IPS DF 6.9 (cell line): ENCODE results near the gene DPP6.

Experiments used
- DNase-seq: peaks from one replicate; pipeline ENCODE4 v3.0.0-alpha.2; 2013; ENCODE audit warnings: low read depth, low spot score
- H3K27ac ChIP-seq: one replicate; pipeline ENCODE4 v1.5.1; 2013; ENCODE audit warnings: low read length, control low read depth
- H3K27me3 ChIP-seq: 2 replicates; pipeline ENCODE4 v1.6.1; 2013; ENCODE audit warnings: mild to moderate bottlenecking, low read length; ENCODE audit not compliant: control insufficient read depth, insufficient read depth
- H3K36me3 ChIP-seq: 2 replicates; pipeline ENCODE4 v1.6.1; 2013; ENCODE audit warnings: low read length; ENCODE audit not compliant: control insufficient read depth, insufficient read depth
- H3K4me1 ChIP-seq: 2 replicates; pipeline ENCODE4 v1.6.1; 2013; ENCODE audit warnings: low read length; ENCODE audit not compliant: control insufficient read depth, insufficient read depth
- H3K4me3 ChIP-seq: 2 replicates; pipeline ENCODE4 v1.5.1; 2013; ENCODE audit warnings: mild to moderate bottlenecking, low read length
- H3K9me3 ChIP-seq: 2 replicates; pipeline ENCODE4 v1.6.1; 2013; ENCODE audit warnings: low read length, inconsistent platforms; ENCODE audit not compliant: control insufficient read depth, insufficient read depth
- WGBS: extraction: QIAGEN DNeasy Blood & Tissue Kit; methylation state at CpG from one replicate; pipeline ENCODE4 v1.1.7; 2013; ENCODE audit warnings: mixed read lengths, missing lambda C conversion rate; ENCODE audit not compliant: insufficient read length, insufficient coverage; 5-methylcytosine and 5-hydroxymethylcytosine counted together

Gene DPP6

DNA sequence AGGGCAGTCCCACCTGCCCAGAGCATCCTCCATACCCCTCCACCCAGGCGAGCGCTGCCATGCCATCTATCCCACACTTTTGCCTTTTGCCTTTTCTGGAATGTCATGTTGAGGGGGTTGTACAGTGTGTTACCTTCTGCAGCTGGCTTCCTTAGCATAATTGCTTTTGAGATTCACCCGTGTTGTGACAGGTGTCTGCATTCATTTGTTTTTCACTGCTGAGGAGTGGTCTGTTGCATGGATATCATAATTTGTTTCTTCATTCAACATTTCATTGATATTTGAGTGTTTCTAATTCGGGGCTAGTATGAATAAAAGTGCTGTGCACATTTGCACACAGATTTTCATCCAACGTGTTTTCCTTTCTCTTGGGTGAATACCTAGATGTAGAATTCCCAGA, 596.8 kb downstream of the DPP6 start:
- H3K4me3 ChIP-seq = no peak overlapping the region
- H3K4me1 ChIP-seq = no peaks in the 10 kb centered on the region
- H3K27me3 ChIP-seq = no peaks in the 10 kb centered on the region
- H3K27ac ChIP-seq = no peak overlapping the region
- DNase-seq = no peak
- WGBS = no CpG with 5 or more reads among the region's 5 CpGs
- H3K36me3 ChIP-seq = no peaks in the 10 kb centered on the region
- H3K9me3 ChIP-seq = no peaks in the 10 kb centered on the region

DNA sequence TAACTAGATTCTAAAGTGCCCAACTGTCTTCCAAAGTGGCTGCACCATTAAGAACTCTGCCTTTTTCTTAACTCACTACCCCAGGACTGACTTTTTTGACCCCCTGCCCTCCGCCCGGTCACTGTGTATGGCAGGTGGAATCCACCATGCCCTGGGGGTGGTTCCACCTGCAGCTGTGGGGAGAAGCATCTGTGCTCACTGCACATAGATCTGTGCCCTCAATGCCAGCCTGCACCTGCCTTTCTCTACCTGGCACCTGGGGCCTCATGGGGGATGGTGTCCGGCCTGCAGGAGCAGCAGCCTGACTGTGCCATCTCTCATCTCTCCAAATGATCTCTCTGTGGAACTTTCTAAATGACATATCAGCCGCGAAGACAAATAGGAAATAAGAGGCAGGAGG, 597.2 kb downstream of the DPP6 start:
- Histone ChIP-seq H3K4me1 (no peaks in the 10 kb centered on the region), H3K4me3 (no peak overlapping the region), H3K27me3 (no peaks in the 10 kb centered on the region), H3K9me3 (no peaks in the 10 kb centered on the region), H3K27ac (no peak overlapping the region), H3K36me3 (no peaks in the 10 kb centered on the region)
- no CpG with 5 or more reads among the region's 5 CpGs for WGBS
- DNase-seq = no peak

DNA sequence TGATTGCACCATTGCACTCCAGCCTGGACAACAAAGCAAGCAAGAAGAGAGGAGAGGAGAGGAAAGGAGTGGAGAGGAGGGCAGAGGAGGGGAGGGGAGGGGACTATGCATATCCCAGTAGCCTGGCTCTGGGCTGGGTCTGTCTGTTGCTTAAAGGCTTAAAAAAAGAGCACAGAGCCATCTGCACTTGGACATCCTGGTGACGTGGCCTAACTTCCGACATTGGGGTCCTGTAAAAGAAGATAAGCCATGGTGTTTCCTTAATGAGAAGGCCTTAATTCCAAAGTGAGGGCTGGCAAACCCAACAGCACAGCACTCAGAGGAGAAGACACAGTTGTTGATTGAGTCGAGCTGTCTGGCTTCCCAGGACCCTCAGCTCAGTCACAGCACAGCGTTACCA, 598.1 kb downstream of the DPP6 start:
- Histone ChIP-seq H3K4me1 (no peaks in the 10 kb centered on the region), H3K27ac (no peak overlapping the region), H3K9me3 (no peaks in the 10 kb centered on the region), H3K36me3 (no peaks in the 10 kb centered on the region), H3K27me3 (no peaks in the 10 kb centered on the region), H3K4me3 (no peak overlapping the region)
- DNase-seq = no peak
- no CpG with 5 or more reads among the region's 4 CpGs for WGBS

DNA sequence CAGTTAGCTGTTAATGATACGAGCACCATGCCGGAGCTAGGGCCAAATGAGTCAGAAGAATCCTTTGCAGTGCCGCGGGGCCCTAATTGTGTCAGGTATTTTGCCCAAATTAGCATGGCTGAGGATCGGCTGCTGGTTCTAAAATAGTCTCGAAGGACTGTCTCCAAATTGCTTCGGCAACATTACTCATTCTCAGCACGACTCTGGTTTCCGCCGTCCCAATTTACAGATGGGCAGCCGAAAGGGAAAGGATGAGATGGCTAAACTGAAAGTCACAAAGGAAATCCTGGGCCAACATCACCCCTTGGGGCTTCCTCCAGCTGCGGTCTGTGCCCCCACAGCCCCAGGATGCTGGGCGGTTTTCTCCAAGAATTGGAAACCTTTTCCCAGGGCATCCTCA, 599.3 kb downstream of the DPP6 start:
- H3K9me3 ChIP-seq = no peaks in the 10 kb centered on the region
- no peak overlapping the region for H3K4me3 ChIP-seq
- H3K27me3 ChIP-seq = no peaks in the 10 kb centered on the region
- H3K27ac ChIP-seq = no peak overlapping the region
- no peaks in the 10 kb centered on the region for H3K4me1 ChIP-seq
- DNase-seq = no peak
- WGBS = no CpG with 5 or more reads among the region's 13 CpGs
- H3K36me3 ChIP-seq = no peaks in the 10 kb centered on the region

DNA sequence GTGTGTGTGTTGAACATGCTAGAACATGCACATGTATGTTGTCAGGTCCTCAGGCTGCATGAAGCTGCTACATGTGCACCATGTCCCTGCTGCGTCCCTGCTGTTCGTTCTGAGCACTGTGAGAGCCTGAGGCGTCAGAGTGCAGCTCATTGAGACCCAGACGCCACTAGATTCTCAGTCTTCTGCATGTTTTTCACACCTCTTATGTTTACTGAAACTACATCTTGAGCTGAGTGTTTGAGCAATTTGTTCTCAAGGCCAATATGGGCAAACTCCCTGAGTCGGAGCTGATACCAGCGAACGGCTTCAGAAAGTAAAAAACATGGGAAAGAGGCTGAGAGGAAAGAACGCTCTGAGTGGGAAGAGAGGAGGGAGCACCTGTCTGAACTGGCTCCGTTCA, 600.4 kb downstream of the DPP6 start:
- Histone ChIP-seq H3K27ac (no peak overlapping the region), H3K9me3 (no peaks in the 10 kb centered on the region), H3K36me3 (no peaks in the 10 kb centered on the region), H3K27me3 (no peaks in the 10 kb centered on the region), H3K4me1 (no peaks in the 10 kb centered on the region), H3K4me3 (no peak overlapping the region)
- DNase-seq = no peak
- WGBS = no CpG with 5 or more reads among the region's 9 CpGs

DNA sequence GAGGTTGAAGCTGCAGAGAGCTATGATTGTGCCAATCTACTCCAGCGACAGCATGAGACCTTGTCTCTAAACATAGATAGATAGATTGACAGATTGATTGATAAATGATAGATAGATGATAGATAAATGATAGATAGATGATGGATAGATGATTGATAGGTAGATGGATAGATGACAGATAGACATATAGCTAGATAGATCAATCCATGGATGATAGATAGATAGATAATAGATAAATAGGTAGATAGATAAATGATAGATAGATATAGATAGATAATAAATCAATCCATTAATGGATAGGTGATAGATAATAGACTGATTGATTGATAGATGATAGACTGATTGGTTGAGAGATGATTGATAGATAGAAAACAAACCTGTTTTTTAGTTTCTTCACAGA, 601.1 kb downstream of the DPP6 start:
- H3K36me3 ChIP-seq = no peaks in the 10 kb centered on the region
- H3K27me3 ChIP-seq = no peaks in the 10 kb centered on the region
- WGBS = no CpG with 5 or more reads among the region's 1 CpG
- H3K4me1 ChIP-seq = no peaks in the 10 kb centered on the region
- DNase-seq = no peak
- no peaks in the 10 kb centered on the region for H3K9me3 ChIP-seq
- no peak overlapping the region for H3K27ac ChIP-seq
- H3K4me3 ChIP-seq = no peak overlapping the region

DNA sequence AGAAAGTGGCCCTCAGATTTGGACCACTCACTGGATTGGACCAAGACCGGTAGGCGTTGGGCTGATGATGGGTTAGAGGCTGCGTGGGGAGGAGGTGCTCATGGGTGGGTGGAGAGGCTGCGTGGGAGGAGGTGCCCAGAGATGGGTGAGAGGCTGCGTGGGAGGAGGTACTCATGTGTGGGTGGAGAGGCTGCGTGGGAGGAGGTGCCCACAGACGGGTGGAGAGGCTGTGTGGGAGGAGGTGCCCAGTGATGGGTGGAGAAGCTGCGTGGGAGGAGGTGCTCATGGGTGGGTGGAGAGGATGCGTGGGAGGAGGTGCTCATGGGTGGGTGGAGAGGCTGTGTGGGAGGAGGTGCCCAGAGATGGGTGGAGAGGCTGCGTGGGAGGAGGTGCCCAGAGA, 604.4 kb downstream of the DPP6 start:
- Histone ChIP-seq H3K4me3 (no peak overlapping the region), H3K36me3 (no peaks in the 10 kb centered on the region), H3K9me3 (no peaks in the 10 kb centered on the region; the same call in 1 of the 2 replicates), H3K27me3 (no peaks in the 10 kb centered on the region), H3K4me1 (no peaks in the 10 kb centered on the region), H3K27ac (no peak overlapping the region)
- DNase-seq = no peak
- no CpG with 5 or more reads among the region's 10 CpGs for WGBS

DNA sequence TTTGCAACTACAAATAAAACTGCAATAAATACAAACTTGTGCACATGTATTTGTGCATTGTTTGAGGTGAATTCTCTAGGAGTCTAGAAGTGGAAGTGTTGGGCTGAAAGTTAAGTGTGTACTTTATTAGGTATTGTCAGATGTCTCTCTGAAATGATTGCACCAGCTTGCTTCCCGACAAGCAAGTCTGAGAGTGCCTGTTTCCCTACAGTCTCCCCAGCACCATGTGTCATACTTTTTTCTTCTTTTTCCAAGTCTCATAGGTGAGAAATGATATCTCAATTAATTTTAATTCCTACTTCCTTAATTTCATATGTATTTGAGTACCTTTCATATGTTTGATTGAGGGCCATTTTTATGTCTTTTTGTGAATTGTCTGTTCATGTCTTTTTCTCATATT, 614.6 kb downstream of the DPP6 start:
- no peaks in the 10 kb centered on the region for H3K27me3 ChIP-seq
- no peak for DNase-seq
- no CpG with 5 or more reads among the region's 1 CpG for WGBS
- no peak overlapping the region for H3K27ac ChIP-seq
- peaks cover 1% of the 10 kb centered on the region; the same call in 1 of the 2 replicates for H3K9me3 ChIP-seq
- no peaks in the 10 kb centered on the region for H3K36me3 ChIP-seq
- no peak overlapping the region for H3K4me3 ChIP-seq
- no peaks in the 10 kb centered on the region for H3K4me1 ChIP-seq

DNA sequence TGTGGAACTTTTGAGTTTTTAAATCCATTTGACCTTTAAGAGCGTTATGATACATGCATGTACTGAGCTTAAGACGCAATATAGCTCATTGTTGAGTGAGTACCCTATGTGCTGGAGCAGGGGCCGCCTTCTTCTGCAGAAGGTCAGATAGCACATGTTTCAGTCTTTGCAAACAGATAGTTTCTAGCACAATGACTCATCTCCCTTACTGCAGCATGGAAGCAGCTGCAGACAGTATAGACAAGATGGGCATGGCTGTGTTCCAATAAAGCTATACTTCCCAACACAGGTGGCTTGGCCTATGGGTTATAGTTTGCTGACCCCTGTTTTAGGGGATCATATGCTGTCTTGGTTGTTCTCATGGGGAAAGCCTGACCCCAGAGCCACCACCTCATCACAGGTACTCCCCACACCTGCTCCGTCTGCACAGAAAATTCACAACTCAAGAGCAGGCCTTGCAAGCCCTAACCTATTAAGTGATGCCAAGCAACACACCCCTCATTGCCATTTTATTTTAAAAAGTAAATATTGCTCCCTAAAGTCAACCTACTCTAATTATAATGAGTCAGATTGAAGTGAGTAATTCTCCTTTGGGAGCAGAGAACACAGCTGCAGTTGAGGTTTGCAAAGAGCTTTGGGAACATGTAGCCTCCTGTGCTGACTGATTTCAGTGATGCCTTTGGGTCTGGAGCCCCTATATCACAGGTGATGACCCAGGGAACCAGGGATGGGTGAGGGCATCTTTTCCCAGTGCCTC, 620.6 kb downstream of the DPP6 start:
- H3K36me3 ChIP-seq = no peaks in the 10 kb centered on the region
- H3K27ac ChIP-seq = no peak overlapping the region
- no peaks in the 10 kb centered on the region for H3K4me1 ChIP-seq
- no peaks in the 10 kb centered on the region; the same call in 1 of the 2 replicates for H3K9me3 ChIP-seq
- H3K4me3 ChIP-seq = no peak overlapping the region
- DNase-seq = no peak
- no CpG with 5 or more reads among the region's 4 CpGs for WGBS
- H3K27me3 ChIP-seq = no peaks in the 10 kb centered on the region

DNA sequence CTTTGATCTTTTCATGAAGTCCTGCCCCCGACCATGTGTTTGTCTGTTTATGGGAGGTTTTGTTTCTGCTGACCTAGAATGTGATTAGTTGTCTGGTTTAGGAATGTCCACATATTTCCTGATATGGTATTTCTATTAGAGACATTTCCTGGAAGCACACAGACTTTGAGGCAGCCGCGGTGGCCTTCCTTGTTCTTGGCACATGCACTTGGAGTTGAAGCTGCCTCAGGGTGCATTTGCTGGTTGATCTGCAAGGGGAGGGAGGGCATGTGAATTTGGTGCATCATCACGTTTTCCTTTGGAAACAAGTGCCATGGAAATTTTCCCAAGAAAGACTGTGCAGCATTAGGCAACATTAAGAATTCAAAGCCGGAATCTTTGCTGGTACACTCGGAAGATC, 622.0 kb downstream of the DPP6 start:
- no peak overlapping the region for H3K4me3 ChIP-seq
- H3K27ac ChIP-seq = no peak overlapping the region
- no peaks in the 10 kb centered on the region for H3K27me3 ChIP-seq
- DNase-seq = no peak
- WGBS = no CpG with 5 or more reads among the region's 6 CpGs
- no peaks in the 10 kb centered on the region for H3K4me1 ChIP-seq
- H3K9me3 ChIP-seq = no peaks in the 10 kb centered on the region; the same call in 1 of the 2 replicates
- H3K36me3 ChIP-seq = no peaks in the 10 kb centered on the region

DNA sequence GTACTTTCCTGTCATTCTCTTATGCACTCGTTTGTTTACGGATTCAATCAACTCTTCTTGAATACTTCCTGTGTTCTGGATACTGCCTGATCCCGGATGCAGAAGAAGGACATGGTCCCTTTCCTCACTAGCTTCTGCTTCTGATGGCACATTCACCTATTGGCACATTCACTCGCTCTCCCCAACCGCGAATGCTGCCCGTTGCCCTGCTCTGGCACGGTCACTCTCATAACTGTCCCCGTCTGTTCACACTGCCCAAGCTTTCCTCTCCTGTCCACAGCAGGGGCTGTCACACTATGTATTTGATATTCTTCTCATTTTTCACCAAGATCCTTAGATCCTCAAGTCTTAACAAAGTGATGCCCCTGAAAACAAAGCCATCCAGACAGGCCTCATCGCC, 623.4 kb downstream of the DPP6 start:
- Histone ChIP-seq H3K9me3 (no peaks in the 10 kb centered on the region; the same call in 1 of the 2 replicates), H3K27ac (no peak overlapping the region), H3K4me3 (no peak overlapping the region), H3K27me3 (no peaks in the 10 kb centered on the region), H3K36me3 (no peaks in the 10 kb centered on the region), H3K4me1 (no peaks in the 10 kb centered on the region)
- no CpG with 5 or more reads among the region's 10 CpGs for WGBS
- no peak for DNase-seq
